K562 (cell line): ENCODE data around the gene MPHOSPH9. TPM values are rescaled to one million over a fixed set of nuclear protein-coding genes. Genes with fewer than 3 reads are reported as not detected.
A peak's percentile ranks its signal among the peaks of the same experiment; 100 is the strongest.

ENCODE experiments used
- ATAC-seq: fragments of 200-7000 bp; cut with Tn5 transposase; 3 replicates; pipeline ENCODE4 v1.9.1; 2020; ENCODE audit warnings: moderate library complexity
- BruUV-seq: library from RNA; stranded (reverse); fragments of 400-500 nt; replicated peaks from 2 replicates; lab custom pipeline; 2021; lab: Mats Ljungman, UMichigan
- CTCF ChIA-PET: fragments of 300-600 bp; formaldehyde crosslinking; extraction: SDS; loops from one replicate; lab custom pipeline; 2021; ENCODE audit warnings: low intra/inter-chr PET ratio; lab: Yijun Ruan, JAX
- POLR2A ChIA-PET: fragments of 300-600, 350-650 bp; sonication (Branson Sonifier 250); formaldehyde crosslinking; extraction: SDS; loops from one replicate; lab custom pipeline; 2021; ENCODE audit warnings: antibody characterized with exemption, inconsistent platforms; lab: Yijun Ruan, JAX
- DNase-seq, 4 experiments: peaks; one replicate each; pipeline versions ENCODE4 v3.0.0 to v3.0.0-alpha.2; 2011 to 2018; ENCODE audit warnings: low spot score in 3 of 4, mixed read lengths in 3 of 4; ENCODE audit errors: extremely low read depth in 1 of 4
- FAIRE-seq: peaks from 2 replicates; lab custom pipeline; 2011; peaks lifted over from hg19 to GRCh38; lab: Jason Lieb, UNC
- H2AFZ ChIP-seq: 2 replicates; pipeline ENCODE4 v1.6.0; 2011; ENCODE audit warnings: low read depth, low read length, control low read depth, inconsistent platforms
- H3K27ac ChIP-seq: fragments of 200-600 bp; 3 replicates; pipeline ENCODE4 v1.8.0; 2011; ENCODE audit warnings: low read depth, mild to moderate bottlenecking, control low read depth, inconsistent platforms, low read length, moderate library complexity, mixed read lengths; ENCODE audit errors: extremely low read depth
- H3K27me3 ChIP-seq, 2 experiments: fragments of 300-600 bp in 1 of 2; 2 replicates in 1 of 2; 3 replicates in 1 of 2; pipeline versions ENCODE4 v1.6.0 to v1.8.0; 2011; ENCODE audit warnings: inconsistent platforms in 2 of 2, low read length in 2 of 2, mild to moderate bottlenecking in 1 of 2, mixed read lengths in 1 of 2, moderate library complexity in 1 of 2; ENCODE audit not compliant: control insufficient read depth in 2 of 2, insufficient read depth in 2 of 2
- H3K36me3 ChIP-seq: fragments of 300-600 bp; 3 replicates; pipeline ENCODE4 v1.8.0; 2011; ENCODE audit warnings: mild to moderate bottlenecking, low read length, inconsistent platforms; ENCODE audit not compliant: control insufficient read depth, insufficient read depth
- H3K4me1 ChIP-seq, 2 experiments: fragments of 200-600 bp in 1 of 2; replicated peaks in 1 of 2; 2 replicates in 1 of 2; 3 replicates in 1 of 2; pipeline versions ENCODE4 v1.5.1 to v1.8.0; 2011; ENCODE audit warnings: inconsistent platforms in 2 of 2, low read length in 2 of 2, mild to moderate bottlenecking in 1 of 2, mixed read lengths in 1 of 2, moderate library complexity in 1 of 2; ENCODE audit not compliant: control insufficient read depth in 2 of 2, insufficient read depth in 2 of 2
- H3K4me2 ChIP-seq: 2 replicates; pipeline ENCODE4 v1.6.1; 2011; ENCODE audit warnings: low read length, control low read depth, inconsistent platforms, mixed read lengths; ENCODE audit not compliant: insufficient read depth
- H3K4me3 ChIP-seq: fragments of 200-600 bp; sonication (generic), shearing (Covaris generic); 2 replicates; pipeline ENCODE4 v1.5.1; 2016; ENCODE audit warnings: control low read depth, inconsistent platforms
- H3K79me2 ChIP-seq: fragments of 200-600 bp; 3 replicates; pipeline ENCODE4 v1.8.0; 2011; ENCODE audit warnings: low read length, inconsistent platforms; ENCODE audit not compliant: control insufficient read depth, insufficient read depth
- H3K9ac ChIP-seq, 2 experiments: 2 replicates each; pipeline versions ENCODE4 v1.6.0 to v1.6.1; 2011; ENCODE audit warnings: low read depth in 2 of 2, low read length in 2 of 2, control low read depth in 1 of 2, inconsistent platforms in 1 of 2, mild to moderate bottlenecking in 1 of 2, mixed read lengths in 1 of 2; ENCODE audit not compliant: insufficient read depth in 1 of 2
- H3K9me1 ChIP-seq: one replicate; pipeline ENCODE4 v1.6.0; 2011; ENCODE audit warnings: inconsistent platforms, mild to moderate bottlenecking, low read length, moderate library complexity; ENCODE audit not compliant: control insufficient read depth, insufficient read depth
- H3K9me3 ChIP-seq: replicated peaks from 2 replicates; pipeline ENCODE4 v1.5.1; 2011; ENCODE audit warnings: low read depth, low read length, inconsistent platforms; ENCODE audit not compliant: control insufficient read depth, insufficient read depth
- H4K20me1 ChIP-seq: replicated peaks from 2 replicates; pipeline ENCODE4 v1.6.1; 2011; ENCODE audit warnings: low read length, inconsistent platforms, mixed read lengths; ENCODE audit not compliant: control insufficient read depth, insufficient read depth
- ADNP ChIP-seq: fragments of 200-800 bp; sonication (Bioruptor generic); IDR thresholded peaks from 2 replicates; pipeline ENCODE4 v1.6.1; 2016; ENCODE audit warnings: missing genetic modification characterization, missing compliant biosample characterization
- BCOR ChIP-seq: fragments of 450-650 bp; IDR thresholded peaks from 2 replicates; pipeline ENCODE4 v1.6.1; 2016
- CBX1 ChIP-seq: sonication (generic); IDR thresholded peaks from 2 replicates; pipeline ENCODE4 v1.6.1; 2016; ENCODE audit warnings: antibody characterized with exemption, low read depth, mild to moderate bottlenecking
- EP400 ChIP-seq: fragments of 450-650 bp; IDR thresholded peaks from 2 replicates; pipeline ENCODE4 v1.6.1; 2017; ENCODE audit warnings: antibody characterized with exemption, mild to moderate bottlenecking, moderate library complexity
- ESRRA ChIP-seq: fragments of 450-650 bp; IDR thresholded peaks from 2 replicates; pipeline ENCODE4 v1.6.1; 2014; ENCODE audit warnings: low read depth, mild to moderate bottlenecking, moderate library complexity, borderline replicate concordance
- FOXK2 ChIP-seq, 2 experiments: fragments of 450-650 bp; IDR thresholded peaks in 1 of 2; conservative IDR thresholded peaks in 1 of 2; 2 replicates each; pipeline ENCODE4 v1.6.1; 2016; ENCODE audit warnings: low read depth in 2 of 2, mild to moderate bottlenecking in 1 of 2
- FOXM1 ChIP-seq, 2 experiments: fragments of 450-650 bp in 1 of 2; sonication (generic) in 1 of 2; formaldehyde crosslinking in 1 of 2; IDR thresholded peaks; 2 replicates each; pipeline versions ENCODE4 v1.6.1 to v1.9.0; 2017 to 2022; ENCODE audit warnings: low read depth in 2 of 2, mild to moderate bottlenecking in 2 of 2, missing genetic modification reagents in 1 of 2, moderate library complexity in 1 of 2
- HDAC1 ChIP-seq, 2 experiments: fragments of 450-650 bp; IDR thresholded peaks; 2 replicates each; pipeline ENCODE4 v1.6.1; 2016 to 2017; ENCODE audit warnings: inconsistent platforms in 1 of 2, mild to moderate bottlenecking in 1 of 2, moderate library complexity in 1 of 2
- HDAC2 ChIP-seq: fragments of 450-650 bp; IDR thresholded peaks from 2 replicates; pipeline ENCODE4 v1.6.1; 2016; ENCODE audit warnings: mild to moderate bottlenecking
- KDM1A ChIP-seq, 2 experiments: fragments of 450-650 bp; IDR thresholded peaks; 2 replicates each; pipeline ENCODE4 v1.6.1; 2016; ENCODE audit warnings: mild to moderate bottlenecking in 2 of 2
- PHF20 ChIP-seq: fragments of 450-650 bp; IDR thresholded peaks from 2 replicates; pipeline ENCODE4 v1.6.1; 2018; ENCODE audit not compliant: partially characterized antibody
- POU5F1 ChIP-seq: fragments of 150-350 bp; IDR thresholded peaks from 2 replicates; pipeline ENCODE4 v1.6.1; 2014; ENCODE audit warnings: borderline replicate concordance, low read length, low read depth, mild to moderate bottlenecking; ENCODE audit not compliant: partially characterized antibody
- PTBP1 ChIP-seq: fragments of 200-400 bp; formaldehyde crosslinking; IDR thresholded peaks from 2 replicates; pipeline ENCODE4 v1.6.1; 2017; ENCODE audit warnings: low read depth, low read length
- RBM25 ChIP-seq: fragments of 200-400 bp; formaldehyde crosslinking; IDR thresholded peaks from 2 replicates; pipeline ENCODE4 v1.6.1; 2018; ENCODE audit warnings: low read length, low read depth, moderate library complexity; ENCODE audit not compliant: severe bottlenecking
- RCOR1 ChIP-seq, 2 experiments: IDR thresholded peaks; 2 replicates each; pipeline ENCODE4 v1.6.1; 2012; ENCODE audit warnings: low read depth in 2 of 2, low read length in 2 of 2, borderline replicate concordance in 1 of 2, improper control_type of control experiment in 1 of 2
- SMARCA5 ChIP-seq: fragments of 450-650 bp; IDR thresholded peaks from 2 replicates; pipeline ENCODE4 v1.6.1; 2016
- ZNF232 ChIP-seq: sonication (generic); formaldehyde crosslinking; IDR thresholded peaks from 2 replicates; pipeline ENCODE4 v1.8.0; 2022; ENCODE audit warnings: mild to moderate bottlenecking, missing genetic modification reagents
- WGBS: fragments of 100-300 bp; shearing (Covaris generic); methylation state at CpG from one replicate; pipeline ENCODE4 v1.1.6; 2016; ENCODE audit warnings: low coverage, mixed read lengths; ENCODE audit not compliant: insufficient coverage; ENCODE audit errors: missing lambda C conversion rate; 5-methylcytosine and 5-hydroxymethylcytosine counted together
- in situ Hi-C: fragments of 300-500 bp; cut with MboI; formaldehyde crosslinking; loops from 4 replicates; pipeline ENCODE4 v1.15.0; 2018; ENCODE audit warnings: inconsistent platforms, mixed read lengths
- intact Hi-C: fragments of 100-400 bp; cut with micrococcal nuclease; formaldehyde crosslinking; loops from 2 replicates; pipeline ENCODE4 v1.14.2; 2022
- polyA plus RNA-seq, 8 experiments: library from polyadenylated mRNA; depleted of rRNA in 4 of 8; stranded (reverse) in 5 of 8; unstranded in 3 of 8; fragments of >200 nt; fragmentation: Nextera tagmentation in 2 of 8; fragmentation: Illumina TruSeq in 1 of 8; extraction: Ambion mirVana in 2 of 8; extraction: Trizol in 1 of 8; gene quantifications; 2 replicates each; pipeline versions ENCODE4 v1.2.1 to v1.2.3, GENCODE V29; 2011 to 2014; ENCODE audit warnings: inconsistent platforms in 1 of 8, missing spikeins in 1 of 8
- total RNA-seq, 7 experiments: library from RNA; depleted of rRNA in 6 of 7; stranded (reverse); fragments of >200 nt in 6 of 7; fragmentation: Illumina TruSeq in 2 of 7; extraction: Trizol in 2 of 7; gene quantifications; 2 replicates each; pipeline versions ENCODE4 v1.2.1 to v1.2.3, GENCODE V29; 2011 to 2021; ENCODE audit warnings: low replicate concordance in 1 of 7

Gene MPHOSPH9
- total and polyA plus RNA-seq, 9 of the 15 experiments (the other 6 are each of a cell fraction or from before 2014, with no cell fraction given): 14.2 to 103 (median 54.5) TPM

DNA sequence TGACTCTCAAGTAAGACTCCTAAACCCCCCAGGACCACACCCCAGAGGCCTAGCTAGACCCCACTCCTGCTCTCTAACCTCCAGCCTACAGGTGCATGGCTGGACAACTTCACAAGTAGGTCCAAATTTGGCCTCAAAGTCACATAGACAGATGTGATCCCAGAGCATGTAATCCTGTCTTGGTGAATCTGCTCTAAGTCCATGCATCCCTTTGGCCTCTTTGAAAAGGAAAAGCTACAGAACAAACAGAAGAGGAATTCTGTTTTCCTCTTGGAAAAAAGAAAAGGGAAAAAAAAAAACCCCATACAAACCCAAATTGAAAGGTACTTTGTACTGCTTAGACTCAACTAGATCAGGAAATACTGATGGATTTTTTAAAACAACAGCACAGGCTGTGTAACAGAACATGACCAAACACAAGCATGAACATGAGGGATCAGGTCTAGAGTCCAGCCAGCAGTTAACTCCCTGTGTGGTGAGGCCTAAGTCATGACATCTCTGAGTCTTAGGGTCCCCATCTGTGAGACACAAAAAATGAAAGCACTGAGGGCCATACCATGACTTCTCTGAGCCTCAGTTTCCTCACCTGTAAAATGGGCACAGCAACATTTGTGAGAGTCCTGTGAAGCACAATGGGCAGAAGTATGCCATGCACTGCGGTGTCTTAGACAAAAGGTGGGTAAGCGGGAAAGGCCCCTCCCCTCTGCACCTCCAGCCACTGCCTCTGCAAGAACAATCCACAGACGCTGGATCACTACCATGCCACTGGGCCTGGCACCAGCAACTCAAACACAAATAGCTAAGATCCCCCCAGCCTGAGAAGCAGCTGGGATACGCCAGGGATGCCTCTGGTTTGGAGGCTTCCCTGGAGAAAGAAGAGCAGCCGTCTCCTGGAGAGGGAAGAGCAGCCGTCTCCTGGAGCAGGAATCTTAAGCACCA is 92.0 kb downstream of the MPHOSPH9 start:
- TF ChIP-seq RCOR1 (IDR thresholded peaks at IDR 0.05; ENCODE audit: borderline replicate concordance in 1 of 2, low read depth in 2 of 2, low read length in 2 of 2): peak in 1 of 2 experiments; percentile 81; a peak in 3 of 4 replicates
- peak; percentile 69; the same call in 1 of the 2 replicates for TF ChIP-seq PTBP1
- TF ChIP-seq RBM25: peak; percentile 97
- no peak for TF ChIP-seq FOXM1 (IDR thresholded peaks at IDR 0.05; ENCODE audit: low read depth)
- TF ChIP-seq FOXM1 (CRISPR knock-in tag; IDR thresholded peaks at IDR 0.05; ENCODE audit: low read depth): no peak
- TF ChIP-seq EP400: no peak
- peak; percentile 55; the same call in 1 of the 2 replicates for TF ChIP-seq CBX1
- peak; percentile 92 for TF ChIP-seq SMARCA5
- TF ChIP-seq HDAC1 (IDR thresholded peaks at IDR 0.05): peak in 1 of 2 experiments; percentile 33; a peak in 1 of 4 replicates
- TF ChIP-seq BCOR: peak; percentile 96
- TF ChIP-seq ESRRA: 0 out of 2 replicates have a peak, but pooled peaks have one; percentile 19
- peak; percentile 66 for TF ChIP-seq HDAC2
- peak; percentile 62 to 76 for TF ChIP-seq KDM1A (IDR thresholded peaks at IDR 0.05)
- TF ChIP-seq PHF20: peak; percentile 19
- no peak for TF ChIP-seq FOXK2 (conservative IDR thresholded peaks at IDR 0.05 in 1 of 2, IDR thresholded peaks at IDR 0.05 in 1 of 2; ENCODE audit: low read depth in 2 of 2)
- no peak for TF ChIP-seq ZNF232 (CRISPR knock-in tag)
- peak; percentile 93 for TF ChIP-seq ADNP (tag)
- no peak for TF ChIP-seq POU5F1
- no peaks in the 10 kb centered on the region for H3K27me3 ChIP-seq
- peak overlapping the region in 1 of 2 experiments; percentile 49; a peak in 1 of 4 replicates for H3K9ac ChIP-seq
- no peak for ATAC-seq
- H3K79me2 ChIP-seq: peaks cover 10% of the 10 kb centered on the region; the same call in 2 of the 3 replicates
- H3K4me1 ChIP-seq: peaks cover 11 to 35% of the 10 kb centered on the region in 2 experiments; a peak in 4 of 5 replicates
- no peak overlapping the region for H3K4me3 ChIP-seq
- H3K27ac ChIP-seq: peak overlapping the region; percentile 18; the same call in 1 of the 3 replicates
- no peak overlapping the region; the same call in 1 of the 2 replicates for H2AFZ ChIP-seq
- no peaks in the 10 kb centered on the region for H3K9me3 ChIP-seq
- H4K20me1 ChIP-seq: 0 out of 2 replicates have a peak, but pooled peaks cover 5% of the 10 kb centered on the region
- no peak for DNase-seq
- intact Hi-C loops: loop anchor here (10.0 kb wide), 1 partner anchor 156 kb away; the partner anchor contains the start of gene ARL6IP4
- 100% methylated on average over 3 of the region's 6 CpGs for WGBS
- no peaks in the 10 kb centered on the region for H3K36me3 ChIP-seq
- H3K4me2 ChIP-seq: no peak overlapping the region
- ChIA-PET CTCF (no interaction called here), POLR2A (interaction anchor here (0.7 to 1.4 kb wide), 7 partner anchors 9 to 1355 kb away, joined by 3 to 8 read pairs (median 4); no protein-coding TSS in a partner anchor)
- BruUV-seq: no TSS peak
- H3K9me1 ChIP-seq: no peaks in the 10 kb centered on the region
- in situ Hi-C loops: no loop called here
- FAIRE-seq: no peak
